Measurements from ENCODE around the gene PHF14. TPM values are rescaled to one million over a fixed set of nuclear protein-coding genes. Genes with fewer than 3 reads are reported as not detected.

Gene PHF14
- polyA plus RNA-seq, 3 donors, result 4.8 to 7.4 (median 5.4) TPM

GRCh38 chr7:11109659-11110058, 136.0 kb downstream of the PHF14 start:
- Mint-ChIP-seq H3K4me1 (no peaks in the 10 kb centered on the region), H3K36me3 (peaks cover 6 to 14% of the 10 kb centered on the region in 2 donors), H3K27me3 (ENCODE audit: low read depth in 3 of 3) (no peaks in the 10 kb centered on the region), H3K4me3 (no peak overlapping the region), H3K27ac (no peak overlapping the region), H3K9me3 (no peaks in the 10 kb centered on the region)
- H3K27me3 ChIP-seq (ENCODE audit: control insufficient read depth in 2 of 2, insufficient read depth in 2 of 2, low read length in 2 of 2), result no peaks in the 10 kb centered on the region
- H3K4me1 ChIP-seq (ENCODE audit: control insufficient read depth in 1 of 2, insufficient read depth in 2 of 2, low read length in 2 of 2), result no peaks in the 10 kb centered on the region
- H3K27ac ChIP-seq (ENCODE audit: low read depth in 1 of 2, low read length in 2 of 2), result no peak overlapping the region
- DNase-seq, result no peak
- no peak overlapping the region for H2AFZ ChIP-seq (ENCODE audit: insufficient read depth, low read depth, low read length, poor library complexity, severe bottlenecking)
- H3K9ac ChIP-seq (ENCODE audit: insufficient read depth, low read length, poor library complexity, severe bottlenecking), result no peak overlapping the region
- peaks cover 0 to 11% of the 10 kb centered on the region in 2 donors for H3K36me3 ChIP-seq (replicated peaks in 1 of 2; ENCODE audit: control insufficient read depth in 1 of 2, insufficient read depth in 2 of 2, low read length in 2 of 2)
- TF ChIP-seq CTCF (IDR thresholded peaks at IDR 0.05), result no peak
- no peak overlapping the region for H3K4me3 ChIP-seq (replicated peaks in 1 of 3; ENCODE audit: low read depth in 2 of 3, low read length in 3 of 3)
- no peaks in the 10 kb centered on the region for H3K9me3 ChIP-seq (replicated peaks in 1 of 2; ENCODE audit: control insufficient read depth in 1 of 2, insufficient read depth in 1 of 2, low read length in 2 of 2)
- no peaks in the 10 kb centered on the region for H3K79me2 ChIP-seq (ENCODE audit: insufficient read depth, low read length)
- H3K4me2 ChIP-seq (replicated peaks; ENCODE audit: extremely low read depth, low read length, poor library complexity, severe bottlenecking), result no peak overlapping the region
- intact Hi-C loops (cut with micrococcal nuclease), result no loop called here
- no peaks in the 10 kb centered on the region for H4K20me1 ChIP-seq (ENCODE audit: insufficient read depth, low read length)

DNA sequence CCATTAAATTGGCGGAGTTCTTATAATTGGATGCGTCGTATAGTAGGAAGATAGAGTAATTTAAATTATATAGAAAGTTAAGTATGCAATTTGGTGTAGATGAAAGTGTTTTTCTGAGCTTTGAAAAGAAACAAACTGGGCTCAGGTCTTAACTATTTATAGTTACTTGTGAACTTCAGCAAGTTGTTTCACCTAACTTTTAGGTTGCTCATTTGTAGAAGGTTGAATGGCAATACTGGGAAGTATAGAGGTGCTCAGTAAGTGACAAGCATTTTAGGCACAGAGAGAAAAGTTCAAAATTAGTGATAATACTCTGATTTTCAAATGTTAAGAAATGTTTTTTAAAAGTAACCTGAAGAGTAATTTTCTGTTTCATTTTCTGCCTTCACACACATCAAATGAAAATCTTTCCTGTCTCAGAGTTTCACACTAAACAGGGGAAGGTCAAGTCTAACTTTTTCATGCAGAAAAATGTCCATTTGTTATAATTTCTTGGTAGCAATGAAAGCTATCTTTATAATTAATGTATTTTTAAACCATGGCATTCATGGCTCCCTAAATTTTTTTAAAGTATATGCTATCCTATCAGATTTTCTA, 146.5 kb downstream of the PHF14 start:
- Histone ChIP-seq H3K4me1 (ENCODE audit: control insufficient read depth in 1 of 2, insufficient read depth in 2 of 2, low read length in 2 of 2) (no peaks in the 10 kb centered on the region), H3K9ac (ENCODE audit: insufficient read depth, low read length, poor library complexity, severe bottlenecking) (no peak overlapping the region), H3K27me3 (ENCODE audit: control insufficient read depth in 2 of 2, insufficient read depth in 2 of 2, low read length in 2 of 2) (no peaks in the 10 kb centered on the region), H4K20me1 (ENCODE audit: insufficient read depth, low read length) (no peaks in the 10 kb centered on the region), H3K79me2 (ENCODE audit: insufficient read depth, low read length) (no peaks in the 10 kb centered on the region), H3K4me2 (replicated peaks; ENCODE audit: extremely low read depth, low read length, poor library complexity, severe bottlenecking) (no peak overlapping the region), H3K27ac (ENCODE audit: low read depth in 1 of 2, low read length in 2 of 2) (no peak overlapping the region), H3K36me3 (replicated peaks in 1 of 2; ENCODE audit: control insufficient read depth in 1 of 2, insufficient read depth in 2 of 2, low read length in 2 of 2) (peaks cover 2 to 18% of the 10 kb centered on the region in 2 donors), H3K9me3 (replicated peaks in 1 of 2; ENCODE audit: control insufficient read depth in 1 of 2, insufficient read depth in 1 of 2, low read length in 2 of 2) (no peaks in the 10 kb centered on the region), H2AFZ (ENCODE audit: insufficient read depth, low read depth, low read length, poor library complexity, severe bottlenecking) (no peak overlapping the region), H3K4me3 (replicated peaks in 1 of 3; ENCODE audit: low read depth in 2 of 3, low read length in 3 of 3) (no peak overlapping the region)
- H3K27ac Mint-ChIP-seq, result no peak overlapping the region
- intact Hi-C loops (cut with micrococcal nuclease), result no loop called here
- H3K36me3 Mint-ChIP-seq, result peaks cover 13 to 18% of the 10 kb centered on the region in 2 donors
- no peaks in the 10 kb centered on the region for H3K27me3 Mint-ChIP-seq (ENCODE audit: low read depth in 3 of 3)
- DNase-seq, result no peak
- peaks cover 0 to 3% (median 0%) of the 10 kb centered on the region in 7 donors for H3K9me3 Mint-ChIP-seq
- H3K4me3 Mint-ChIP-seq, result no peak overlapping the region
- no peak for TF ChIP-seq CTCF (IDR thresholded peaks at IDR 0.05)
- no peaks in the 10 kb centered on the region for H3K4me1 Mint-ChIP-seq
- no CpG with 5 or more reads among the region's 3 CpGs for WGBS (ENCODE audit: insufficient coverage)

All from CD14-positive monocyte (primary cell).